AG10803 (cell line): ENCODE data around the gene TPK1.

Experiments
- DNase-seq: peaks from one replicate; pipeline ENCODE4 v3.0.0; 2010; ENCODE audit warnings: low read depth
- H3K4me3 ChIP-seq: 2 replicates; pipeline ENCODE4 v1.5.1; 2011; ENCODE audit warnings: mild to moderate bottlenecking, low read length, control low read depth
- CTCF ChIP-seq: conservative IDR thresholded peaks from 2 replicates; pipeline ENCODE4 v1.5.1; 2011; ENCODE audit warnings: mild to moderate bottlenecking, low read length, control low read depth, inconsistent platforms

TPK1 gene

GRCh38 chr7:144629011-144629410, 206.8 kb downstream of the TPK1 start:
- DNase-seq = no peak
- no peak overlapping the region for H3K4me3 ChIP-seq
- no peak for TF ChIP-seq CTCF

- TF ChIP-seq CTCF = no peak
Observed at GRCh38 chr7:144628176-144628575, 207.7 kb downstream of the TPK1 start.

GRCh38 chr7:144622745-144623144, 213.1 kb downstream of the TPK1 start:
- DNase-seq = no peak
- no peak overlapping the region for H3K4me3 ChIP-seq
- TF ChIP-seq CTCF = no peak

More at GRCh38 chr7:144628176-144628575, 207.7 kb downstream of the TPK1 start:
- no peak for DNase-seq
- no peak overlapping the region for H3K4me3 ChIP-seq

GRCh38 chr7:144606261-144606660, 229.6 kb downstream of the TPK1 start:
- DNase-seq = no peak
- TF ChIP-seq CTCF = no peak
- H3K4me3 ChIP-seq = no peak overlapping the region

- no peak overlapping the region for H3K4me3 ChIP-seq
- TF ChIP-seq CTCF = no peak
- DNase-seq = no peak
Observed at GRCh38 chr7:144596953-144597352, 238.9 kb downstream of the TPK1 start.

- TF ChIP-seq CTCF = no peak
- no peak for DNase-seq
- H3K4me3 ChIP-seq = no peak overlapping the region
Observed at GRCh38 chr7:144594580-144594979, 241.3 kb downstream of the TPK1 start.

GRCh38 chr7:144588559-144589051, 247.2 kb downstream of the TPK1 start:
- no peak overlapping the region for H3K4me3 ChIP-seq
- no peak for DNase-seq
- no peak for TF ChIP-seq CTCF
